Choroid plexus epithelial cell (primary cell): ENCODE results near the gene KIF23.
A peak's percentile ranks its signal among the peaks of the same experiment; 100 is the strongest.

Experiments used
- DNase-seq: peaks from one replicate; pipeline ENCODE4 v3.0.0-alpha.2; 2010; ENCODE audit warnings: low read depth
- H3K4me3 ChIP-seq: 2 replicates; pipeline ENCODE4 v1.5.1; 2011; ENCODE audit warnings: low read depth, mild to moderate bottlenecking, control low read depth, low read length, moderate library complexity
- CTCF ChIP-seq: conservative IDR thresholded peaks from 2 replicates; pipeline ENCODE4 v1.5.1; 2011; ENCODE audit warnings: low read depth, mild to moderate bottlenecking, control low read depth, inconsistent platforms, low read length, moderate library complexity

KIF23 gene

GRCh38 chr15:69456208-69457166 is 42.3 kb downstream of the KIF23 start:
- no peak overlapping the region for H3K4me3 ChIP-seq
- DNase-seq: no peak
- no peak for TF ChIP-seq CTCF

GRCh38 chr15:69457304-69458280 is 43.4 kb downstream of the KIF23 start:
- DNase-seq: no peak
- TF ChIP-seq CTCF: no peak

GRCh38 chr15:69459066-69459465 is 44.9 kb downstream of the KIF23 start:
- no peak for DNase-seq
- no peak overlapping the region for H3K4me3 ChIP-seq
- TF ChIP-seq CTCF: no peak

More at GRCh38 chr15:69457304-69458280, 43.4 kb downstream of the KIF23 start:
- no peak overlapping the region for H3K4me3 ChIP-seq

DNA sequence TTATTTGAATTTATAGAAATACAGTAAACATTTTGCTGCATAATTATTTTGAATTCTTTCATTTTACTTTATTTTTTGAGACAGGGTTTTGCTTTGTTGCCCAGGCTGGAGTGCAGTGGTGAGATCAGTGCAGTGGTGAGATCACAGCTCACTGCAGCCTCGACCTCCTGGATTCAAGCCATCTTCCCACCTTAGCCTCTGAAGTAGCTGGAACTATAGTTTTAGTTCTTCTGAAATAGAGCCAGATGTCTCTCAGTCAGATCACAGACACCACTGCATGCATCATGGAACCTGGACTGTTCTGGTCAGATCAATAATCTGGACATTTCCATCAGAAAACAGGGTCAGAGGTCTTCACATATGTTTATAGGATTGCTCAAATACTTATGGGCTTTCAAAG is 46.3 kb downstream of the KIF23 start:
- no peak overlapping the region for H3K4me3 ChIP-seq
- TF ChIP-seq CTCF: no peak
- DNase-seq: no peak

GRCh38 chr15:69462030-69462492 is 47.9 kb downstream of the KIF23 start:
- TF ChIP-seq CTCF: no peak
- no peak for DNase-seq
- peak overlapping the region; percentile 63 for H3K4me3 ChIP-seq

- peak overlapping the region; percentile 66 for H3K4me3 ChIP-seq
- TF ChIP-seq CTCF: peak; percentile 82
- DNase-seq: peak; percentile 100
Measured at GRCh38 chr15:69462493-69463181, 48.5 kb downstream of the KIF23 start.
